Uterus (tissue), 2 donors: ENCODE results near the gene RBM15.

ENCODE experiments used
- POLR2A ChIP-seq, 2 donors: fragments of 450-650 bp; IDR thresholded peaks; one replicate each; pipeline ENCODE4 v1.6.1; 2016; ENCODE audit warnings: antibody characterized with exemption in 2 of 2, mild to moderate bottlenecking in 1 of 2, moderate library complexity in 1 of 2
- TF ChIP-seq, protein P1 (sequence below), 4 experiments: fragments of 200-600 bp in 2 of 4; fragments of 450-650 bp in 2 of 4; sonication (generic) in 2 of 4; IDR thresholded peaks; one replicate each; pipeline ENCODE4 v1.5.1; 2016 to 2019; ENCODE audit warnings: antibody characterized with exemption in 4 of 4, mild to moderate bottlenecking in 2 of 4, moderate library complexity in 1 of 4

DNA sequence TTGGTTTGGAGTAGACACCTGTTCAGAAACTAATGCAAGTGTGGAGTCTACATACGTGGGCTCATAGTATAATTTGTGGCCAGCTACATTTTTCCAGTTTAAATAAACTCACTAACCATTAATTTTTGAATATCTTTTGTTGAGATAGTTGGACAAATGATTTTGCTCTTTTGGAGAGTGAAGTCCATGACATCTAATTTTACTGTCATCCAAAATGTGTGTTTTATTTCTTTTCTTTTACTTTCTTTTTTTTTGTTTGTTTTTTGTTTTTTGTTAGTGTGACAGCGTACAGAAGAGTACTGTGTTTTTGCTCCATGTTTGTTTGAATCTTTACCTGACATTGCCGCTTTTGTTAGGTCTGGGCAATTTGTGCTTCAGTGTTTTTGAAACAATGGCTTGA, 5.0 kb downstream of the RBM15 start:
- TF ChIP-seq, protein P1, sequence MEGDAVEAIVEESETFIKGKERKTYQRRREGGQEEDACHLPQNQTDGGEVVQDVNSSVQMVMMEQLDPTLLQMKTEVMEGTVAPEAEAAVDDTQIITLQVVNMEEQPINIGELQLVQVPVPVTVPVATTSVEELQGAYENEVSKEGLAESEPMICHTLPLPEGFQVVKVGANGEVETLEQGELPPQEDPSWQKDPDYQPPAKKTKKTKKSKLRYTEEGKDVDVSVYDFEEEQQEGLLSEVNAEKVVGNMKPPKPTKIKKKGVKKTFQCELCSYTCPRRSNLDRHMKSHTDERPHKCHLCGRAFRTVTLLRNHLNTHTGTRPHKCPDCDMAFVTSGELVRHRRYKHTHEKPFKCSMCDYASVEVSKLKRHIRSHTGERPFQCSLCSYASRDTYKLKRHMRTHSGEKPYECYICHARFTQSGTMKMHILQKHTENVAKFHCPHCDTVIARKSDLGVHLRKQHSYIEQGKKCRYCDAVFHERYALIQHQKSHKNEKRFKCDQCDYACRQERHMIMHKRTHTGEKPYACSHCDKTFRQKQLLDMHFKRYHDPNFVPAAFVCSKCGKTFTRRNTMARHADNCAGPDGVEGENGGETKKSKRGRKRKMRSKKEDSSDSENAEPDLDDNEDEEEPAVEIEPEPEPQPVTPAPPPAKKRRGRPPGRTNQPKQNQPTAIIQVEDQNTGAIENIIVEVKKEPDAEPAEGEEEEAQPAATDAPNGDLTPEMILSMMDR (IDR thresholded peaks at IDR 0.05), result no peak
- TF ChIP-seq POLR2A (IDR thresholded peaks at IDR 0.05), result no peak
